ENCODE results near the gene PRDM15. TPM values are rescaled to one million over a fixed set of nuclear protein-coding genes. Genes with fewer than 3 reads are reported as not detected.

Gene PRDM15
- total RNA-seq, 4 donors from 2014 or later, result 7.6 to 27.5 (median 12.9) TPM

DNA sequence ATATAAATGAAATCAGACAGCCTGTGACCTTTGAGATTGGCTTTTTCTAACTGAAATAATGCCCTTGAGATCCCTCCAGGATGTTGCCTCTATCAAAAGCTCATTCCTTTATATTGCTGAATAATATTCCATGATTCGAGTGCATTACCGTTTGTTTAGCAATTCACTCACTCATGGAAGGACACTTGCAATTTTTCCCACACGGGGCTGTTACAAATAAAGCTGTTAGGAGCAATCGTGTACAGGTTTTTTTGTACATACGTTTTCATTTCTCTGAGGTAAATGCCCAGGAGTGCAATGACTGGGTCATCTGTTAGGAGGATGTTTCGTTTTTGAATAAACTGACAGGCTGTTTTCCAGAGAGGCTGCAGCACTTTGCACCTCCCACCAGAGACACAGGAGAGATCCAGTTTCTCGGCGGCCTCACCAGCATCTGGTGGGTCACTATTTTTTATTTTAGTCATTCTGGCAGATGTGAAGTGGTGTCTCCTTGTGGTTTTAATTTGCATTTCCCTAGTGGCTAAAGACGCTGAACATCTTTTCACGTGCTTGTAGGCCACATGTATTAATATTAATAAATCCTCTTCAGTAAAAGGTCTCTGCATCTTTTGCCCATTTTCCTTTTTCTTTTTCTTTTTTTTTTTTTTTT lies 11.0 kb downstream of the PRDM15 start:
- Histone ChIP-seq H3K9me3 (no peaks in the 10 kb centered on the region), H3K4me1 (no peaks in the 10 kb centered on the region), H3K4me3 (no peak overlapping the region), H3K27ac (no peak overlapping the region), H3K36me3 (no peaks in the 10 kb centered on the region), H3K27me3 (no peaks in the 10 kb centered on the region)
- WGBS, result 60% methylated on average over 10 of the region's 10 CpGs
- no peak for DNase-seq (ENCODE audit: low spot score in 2 of 2)
- TF ChIP-seq EP300 (IDR thresholded peaks at IDR 0.05), result no peak
- TF ChIP-seq CTCF (IDR thresholded peaks at IDR 0.05), result no peak
- no peak for TF ChIP-seq POLR2AphosphoS5 (IDR thresholded peaks at IDR 0.05)
- no peak for TF ChIP-seq POLR2A (IDR thresholded peaks at IDR 0.05)

DNA sequence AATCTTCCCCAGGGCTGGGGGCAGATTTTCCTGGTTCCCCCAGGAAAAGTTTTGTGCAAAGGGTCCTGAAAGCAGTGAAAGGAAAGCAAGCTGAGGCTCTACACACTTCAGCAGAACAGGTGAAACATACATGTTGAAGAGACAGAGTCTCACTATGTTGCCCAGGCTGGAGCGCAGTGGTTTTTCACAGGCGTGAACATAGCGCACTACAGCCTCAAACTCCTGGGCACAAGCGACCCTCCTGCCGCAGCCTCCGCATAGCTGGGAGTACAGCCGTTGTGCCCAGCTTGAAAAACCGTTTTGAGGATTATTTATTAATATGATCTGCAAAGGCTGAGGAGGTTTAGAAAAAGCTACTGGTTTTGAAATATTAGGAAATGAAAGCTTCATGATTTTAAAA lies 11.8 kb downstream of the PRDM15 start:
- H3K4me1 ChIP-seq, result no peaks in the 10 kb centered on the region
- H3K9me3 ChIP-seq, result no peaks in the 10 kb centered on the region
- 96% methylated on average over 8 of the region's 8 CpGs for WGBS

GRCh38 chr21:41866274-41866809 lies 12.8 kb downstream of the PRDM15 start:
- 90% methylated on average over 11 of the region's 11 CpGs for WGBS
- no peak overlapping the region for H3K27ac ChIP-seq
- no peaks in the 10 kb centered on the region for H3K27me3 ChIP-seq
- TF ChIP-seq CTCF (IDR thresholded peaks at IDR 0.05) (no peak), EP300 (IDR thresholded peaks at IDR 0.05) (no peak), POLR2A (IDR thresholded peaks at IDR 0.05) (no peak), POLR2AphosphoS5 (IDR thresholded peaks at IDR 0.05) (no peak)
- DNase-seq (ENCODE audit: low spot score in 2 of 2), result no peak
- no peaks in the 10 kb centered on the region for H3K9me3 ChIP-seq
- H3K36me3 ChIP-seq, result no peaks in the 10 kb centered on the region
- H3K4me1 ChIP-seq, result no peaks in the 10 kb centered on the region
- H3K4me3 ChIP-seq, result no peak overlapping the region

More for the DNA sequence above, 11.8 kb downstream of the PRDM15 start:
- Histone ChIP-seq H3K27ac (no peak overlapping the region), H3K36me3 (no peaks in the 10 kb centered on the region), H3K27me3 (no peaks in the 10 kb centered on the region), H3K4me3 (no peak overlapping the region)
- DNase-seq (ENCODE audit: low spot score in 2 of 2), result no peak
- TF ChIP-seq EP300 (IDR thresholded peaks at IDR 0.05) (no peak), POLR2A (IDR thresholded peaks at IDR 0.05) (no peak), CTCF (IDR thresholded peaks at IDR 0.05) (no peak), POLR2AphosphoS5 (IDR thresholded peaks at IDR 0.05) (no peak)

GRCh38 chr21:41865002-41865777 lies 14.0 kb downstream of the PRDM15 start:
- TF ChIP-seq POLR2A (IDR thresholded peaks at IDR 0.05), result no peak
- no peak for TF ChIP-seq EP300 (IDR thresholded peaks at IDR 0.05)
- no peak for TF ChIP-seq POLR2AphosphoS5 (IDR thresholded peaks at IDR 0.05)
- no peak for TF ChIP-seq CTCF (IDR thresholded peaks at IDR 0.05)
- Histone ChIP-seq H3K27me3 (no peaks in the 10 kb centered on the region), H3K36me3 (no peaks in the 10 kb centered on the region), H3K4me3 (no peak overlapping the region), H3K4me1 (no peaks in the 10 kb centered on the region), H3K9me3 (no peaks in the 10 kb centered on the region), H3K27ac (no peak overlapping the region)
- no peak for DNase-seq (ENCODE audit: low spot score in 2 of 2)
- WGBS, result 86% methylated on average over 14 of the region's 15 CpGs

All from suprapubic skin (tissue), 4 donors.